Loucy (cell line): ENCODE data around the gene EIF4ENIF1.

Experiments used
- EZH2phosphoT487 ChIP-seq: fragments of 200-600 bp; IDR thresholded peaks from 2 replicates; pipeline ENCODE4 v1.6.1; 2018; ENCODE audit warnings: antibody characterized with exemption, mild to moderate bottlenecking, moderate library complexity, borderline replicate concordance
- TF ChIP-seq, protein P1 (sequence below): fragments of 200-600 bp; sonication (generic); conservative IDR thresholded peaks from 2 replicates; pipeline ENCODE4 v1.5.1; 2014; ENCODE audit warnings: mild to moderate bottlenecking, antibody characterized with exemption, low read length

- TF ChIP-seq, protein P1, sequence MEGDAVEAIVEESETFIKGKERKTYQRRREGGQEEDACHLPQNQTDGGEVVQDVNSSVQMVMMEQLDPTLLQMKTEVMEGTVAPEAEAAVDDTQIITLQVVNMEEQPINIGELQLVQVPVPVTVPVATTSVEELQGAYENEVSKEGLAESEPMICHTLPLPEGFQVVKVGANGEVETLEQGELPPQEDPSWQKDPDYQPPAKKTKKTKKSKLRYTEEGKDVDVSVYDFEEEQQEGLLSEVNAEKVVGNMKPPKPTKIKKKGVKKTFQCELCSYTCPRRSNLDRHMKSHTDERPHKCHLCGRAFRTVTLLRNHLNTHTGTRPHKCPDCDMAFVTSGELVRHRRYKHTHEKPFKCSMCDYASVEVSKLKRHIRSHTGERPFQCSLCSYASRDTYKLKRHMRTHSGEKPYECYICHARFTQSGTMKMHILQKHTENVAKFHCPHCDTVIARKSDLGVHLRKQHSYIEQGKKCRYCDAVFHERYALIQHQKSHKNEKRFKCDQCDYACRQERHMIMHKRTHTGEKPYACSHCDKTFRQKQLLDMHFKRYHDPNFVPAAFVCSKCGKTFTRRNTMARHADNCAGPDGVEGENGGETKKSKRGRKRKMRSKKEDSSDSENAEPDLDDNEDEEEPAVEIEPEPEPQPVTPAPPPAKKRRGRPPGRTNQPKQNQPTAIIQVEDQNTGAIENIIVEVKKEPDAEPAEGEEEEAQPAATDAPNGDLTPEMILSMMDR: no peak
- TF ChIP-seq EZH2phosphoT487: no peak
Measured at GRCh38 chr22:31492151-31492550, 2.5 kb upstream of the EIF4ENIF1 start.
